GM19351 (cell line): ENCODE measurements around the gene LIN52.

Experiments used
- ATAC-seq: cut with Tn5 transposase; IDR thresholded peaks from one replicate; pipeline ENCODE4 v1.9.1; 2021; ENCODE audit warnings: mild to moderate bottlenecking, moderate library complexity; ENCODE audit not compliant: unreplicated experiment

The LIN52 gene

GRCh38 chr14:74223016-74223415, 138.3 kb downstream of the LIN52 start:
- ATAC-seq, result no peak

GRCh38 chr14:74231784-74232183, 147.0 kb downstream of the LIN52 start:
- ATAC-seq, result no peak

GRCh38 chr14:74235017-74235416, 150.3 kb downstream of the LIN52 start:
- ATAC-seq, result no peak

- no peak for ATAC-seq
Measured at GRCh38 chr14:74237441-74237840, 152.7 kb downstream of the LIN52 start.

- ATAC-seq, result no peak
Measured at GRCh38 chr14:74238974-74239847, 154.5 kb downstream of the LIN52 start, which contains the start of gene VSX2. Gene VSX2 (plus strand): TSS chr14:74239449. CDS start chr14:74239562, 113 bp downstream.

GRCh38 chr14:74239848-74240793, 155.4 kb downstream of the LIN52 start:
- ATAC-seq, result no peak

GRCh38 chr14:74240794-74241651, 156.3 kb downstream of the LIN52 start:
- no peak for ATAC-seq

- ATAC-seq, result no peak
Measured at GRCh38 chr14:74241652-74242017, 156.9 kb downstream of the LIN52 start.

- ATAC-seq, result no peak
Measured at GRCh38 chr14:74242021-74242779, 157.4 kb downstream of the LIN52 start.

GRCh38 chr14:74242780-74243042, 158.0 kb downstream of the LIN52 start:
- no peak for ATAC-seq

- ATAC-seq, result no peak
Measured at GRCh38 chr14:74243051-74243450, 158.3 kb downstream of the LIN52 start.

- ATAC-seq, result no peak
Measured at GRCh38 chr14:74244115-74244514, 159.4 kb downstream of the LIN52 start.

- ATAC-seq, result no peak
Measured at GRCh38 chr14:74245292-74245691, 160.5 kb downstream of the LIN52 start.

GRCh38 chr14:74246542-74246941, 161.8 kb downstream of the LIN52 start:
- ATAC-seq, result no peak

- ATAC-seq, result no peak
Measured at GRCh38 chr14:74248017-74248416, 163.3 kb downstream of the LIN52 start.

GRCh38 chr14:74249433-74250375, 164.9 kb downstream of the LIN52 start:
- no peak for ATAC-seq
